Forelimb muscle (tissue), 1 donor: ENCODE measurements around the gene STH. TPM values are rescaled to one million over a fixed set of nuclear protein-coding genes. Genes with fewer than 3 reads are reported as not detected.

Source experiments
- DNase-seq: peaks from one replicate; pipeline ENCODE4 v3.0.0-alpha.2; 2013; ENCODE audit warnings: low read depth
- polyA plus RNA-seq: library from polyadenylated mRNA; unstranded; fragments of 120-200 nt; gene quantifications from one replicate; pipeline ENCODE4 v1.2.1, GENCODE V29; 2013; ENCODE audit not compliant: insufficient read length

The STH gene
- polyA plus RNA-seq, 1 donor: not detected

GRCh38 chr17:46046957-46047356 is 47.9 kb downstream of the STH start:
- DNase-seq: no peak

DNA sequence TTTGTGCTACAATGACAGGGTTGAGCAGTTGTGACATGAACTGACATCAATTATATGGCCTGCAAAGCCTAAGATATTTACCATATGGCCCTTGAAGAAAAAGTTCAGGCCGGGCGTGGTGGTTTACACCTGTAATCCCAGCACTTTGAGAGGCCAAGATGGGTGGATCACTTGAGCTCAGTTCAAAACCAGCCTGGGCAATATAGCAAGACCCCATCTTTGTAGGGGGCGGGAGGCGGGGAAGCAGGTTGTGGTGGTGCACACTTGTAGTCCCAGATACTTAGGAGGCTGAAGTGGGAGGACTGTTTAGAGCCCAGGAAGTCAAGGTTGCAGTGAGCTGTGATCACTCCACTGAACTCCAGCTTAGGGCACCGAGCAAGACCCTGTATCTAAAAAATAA is 48.3 kb downstream of the STH start:
- DNase-seq: no peak

GRCh38 chr17:46047856-46048255 is 48.8 kb downstream of the STH start:
- DNase-seq: no peak

Other genes starting within 250 kb of the STH start
- 0.62 TPM for gene CRHR1, start 214.9 kb upstream of the STH start, polyA plus RNA-seq
- gene SPPL2C, start 154.4 kb upstream of the STH start, polyA plus RNA-seq: not detected
- 12.3 TPM for gene MAPT, start 104.7 kb upstream of the STH start, polyA plus RNA-seq
- 38.7 TPM for gene KANSL1, start 194.2 kb downstream of the STH start, polyA plus RNA-seq